ENCODE measurements around the gene CCZ1B.
"Not testable (repeated sequence)": the region's sequence is repeated elsewhere in the genome, so short reads cannot be mapped to it uniquely, and the experiment has no call there.

CCZ1B gene

GRCh38 chr7:6842278-6842921 lies 16.3 kb upstream of the CCZ1B start:
- H4K91ac ChIP-seq (ENCODE audit: low read length); H4K8ac ChIP-seq (ENCODE audit: low read length); H3K18ac ChIP-seq (ENCODE audit: low read depth in 1 of 2, low read length in 2 of 2); H2BK120ac ChIP-seq (ENCODE audit: low read depth, low read length); H2AK5ac ChIP-seq (ENCODE audit: low read length, severe bottlenecking); H2AFZ ChIP-seq (ENCODE audit: low read depth, low read length); H3K4ac ChIP-seq (ENCODE audit: low read depth in 1 of 2, low read length in 2 of 2); H2BK12ac ChIP-seq (ENCODE audit: low read length in 2 of 2); H3K79me1 ChIP-seq (replicated peaks; ENCODE audit: low read length, poor library complexity, severe bottlenecking); DNase-seq; H3K27me3 ChIP-seq (ENCODE audit: control insufficient read depth in 1 of 2, insufficient read depth in 1 of 2, low read length in 2 of 2); H3K9me3 ChIP-seq (ENCODE audit: control insufficient read depth, low read length); H3K9ac ChIP-seq (ENCODE audit: low read length); H3K27ac ChIP-seq (ENCODE audit: low read length, poor library complexity, severe bottlenecking); H2BK5ac ChIP-seq (ENCODE audit: low read depth, low read length, poor library complexity, severe bottlenecking); H3K36me3 ChIP-seq (ENCODE audit: control insufficient read depth in 1 of 2, insufficient read depth in 2 of 2, low read depth in 1 of 2, low read length in 2 of 2); H2BK15ac ChIP-seq (ENCODE audit: low read depth, poor library complexity, severe bottlenecking); H3K23ac ChIP-seq (ENCODE audit: low read length in 2 of 2); H3K4me2 ChIP-seq (ENCODE audit: low read length, poor library complexity, severe bottlenecking); H3K4me1 ChIP-seq (ENCODE audit: control insufficient read depth, insufficient read depth, low read depth, low read length); H3K4me3 ChIP-seq (ENCODE audit: insufficient read depth in 1 of 2, low read depth in 1 of 2, low read length in 2 of 2); H3K14ac ChIP-seq (ENCODE audit: low read length in 2 of 2): not testable (repeated sequence)
- 86% methylated on average over 20 of the region's 20 CpGs for WGBS

- not testable (repeated sequence) for H3K36me3 ChIP-seq (ENCODE audit: control insufficient read depth in 1 of 2, insufficient read depth in 2 of 2, low read depth in 1 of 2, low read length in 2 of 2); H3K79me1 ChIP-seq (replicated peaks; ENCODE audit: low read length, poor library complexity, severe bottlenecking); H3K18ac ChIP-seq (ENCODE audit: low read depth in 1 of 2, low read length in 2 of 2); DNase-seq; H2BK5ac ChIP-seq (ENCODE audit: low read depth, low read length, poor library complexity, severe bottlenecking); H3K23ac ChIP-seq (ENCODE audit: low read length in 2 of 2); H2BK12ac ChIP-seq (ENCODE audit: low read length in 2 of 2); H4K8ac ChIP-seq (ENCODE audit: low read length); H3K14ac ChIP-seq (ENCODE audit: low read length in 2 of 2); H3K27me3 ChIP-seq (ENCODE audit: control insufficient read depth in 1 of 2, insufficient read depth in 1 of 2, low read length in 2 of 2); H2BK15ac ChIP-seq (ENCODE audit: low read depth, poor library complexity, severe bottlenecking); H3K9me3 ChIP-seq (ENCODE audit: control insufficient read depth, low read length); H3K27ac ChIP-seq (ENCODE audit: low read length, poor library complexity, severe bottlenecking); H3K4ac ChIP-seq (ENCODE audit: low read depth in 1 of 2, low read length in 2 of 2); H2AK5ac ChIP-seq (ENCODE audit: low read length, severe bottlenecking); H3K4me3 ChIP-seq (ENCODE audit: insufficient read depth in 1 of 2, low read depth in 1 of 2, low read length in 2 of 2); H2BK120ac ChIP-seq (ENCODE audit: low read depth, low read length); H3K9ac ChIP-seq (ENCODE audit: low read length); H3K4me2 ChIP-seq (ENCODE audit: low read length, poor library complexity, severe bottlenecking); H3K4me1 ChIP-seq (ENCODE audit: control insufficient read depth, insufficient read depth, low read depth, low read length); H4K91ac ChIP-seq (ENCODE audit: low read length); H2AFZ ChIP-seq (ENCODE audit: low read depth, low read length)
- 84% methylated on average over 9 of the region's 10 CpGs for WGBS
Observed at GRCh38 chr7:6837081-6837480, 11.0 kb upstream of the CCZ1B start.

GRCh38 chr7:6835521-6835920 lies 9.4 kb upstream of the CCZ1B start:
- not testable (repeated sequence) for H2AK5ac ChIP-seq (ENCODE audit: low read length, severe bottlenecking); H3K9ac ChIP-seq (ENCODE audit: low read length); H2AFZ ChIP-seq (ENCODE audit: low read depth, low read length); H2BK15ac ChIP-seq (ENCODE audit: low read depth, poor library complexity, severe bottlenecking); H3K4me1 ChIP-seq (ENCODE audit: control insufficient read depth, insufficient read depth, low read depth, low read length); H3K9me3 ChIP-seq (ENCODE audit: control insufficient read depth, low read length); H3K4me2 ChIP-seq (ENCODE audit: low read length, poor library complexity, severe bottlenecking); H2BK12ac ChIP-seq (ENCODE audit: low read length in 2 of 2); H2BK5ac ChIP-seq (ENCODE audit: low read depth, low read length, poor library complexity, severe bottlenecking); H3K79me1 ChIP-seq (replicated peaks; ENCODE audit: low read length, poor library complexity, severe bottlenecking); H3K18ac ChIP-seq (ENCODE audit: low read depth in 1 of 2, low read length in 2 of 2); DNase-seq; H3K27ac ChIP-seq (ENCODE audit: low read length, poor library complexity, severe bottlenecking); H3K4me3 ChIP-seq (ENCODE audit: insufficient read depth in 1 of 2, low read depth in 1 of 2, low read length in 2 of 2); H3K23ac ChIP-seq (ENCODE audit: low read length in 2 of 2); H3K36me3 ChIP-seq (ENCODE audit: control insufficient read depth in 1 of 2, insufficient read depth in 2 of 2, low read depth in 1 of 2, low read length in 2 of 2); H4K8ac ChIP-seq (ENCODE audit: low read length); H3K14ac ChIP-seq (ENCODE audit: low read length in 2 of 2); H2BK120ac ChIP-seq (ENCODE audit: low read depth, low read length); H3K4ac ChIP-seq (ENCODE audit: low read depth in 1 of 2, low read length in 2 of 2); H4K91ac ChIP-seq (ENCODE audit: low read length)
- H3K27me3 ChIP-seq (ENCODE audit: control insufficient read depth in 1 of 2, insufficient read depth in 1 of 2, low read length in 2 of 2) = peaks cover 6 to 17% of the 10 kb centered on the region in 2 experiments
- WGBS = 44% methylated on average over 3 of the region's 3 CpGs

GRCh38 chr7:6833636-6834035 lies 7.6 kb upstream of the CCZ1B start:
- WGBS = 94% methylated on average over 4 of the region's 6 CpGs
- DNase-seq = no peak
- Histone ChIP-seq H4K8ac (ENCODE audit: low read length) (no peak overlapping the region), H3K36me3 (ENCODE audit: control insufficient read depth in 1 of 2, insufficient read depth in 2 of 2, low read depth in 1 of 2, low read length in 2 of 2) (no peaks in the 10 kb centered on the region), H3K18ac (ENCODE audit: low read depth in 1 of 2, low read length in 2 of 2) (no peak overlapping the region), H3K4me1 (ENCODE audit: control insufficient read depth, insufficient read depth, low read depth, low read length) (no peaks in the 10 kb centered on the region), H3K79me1 (replicated peaks; ENCODE audit: low read length, poor library complexity, severe bottlenecking) (no peaks in the 10 kb centered on the region), H2BK5ac (ENCODE audit: low read depth, low read length, poor library complexity, severe bottlenecking) (no peak overlapping the region), H2AK5ac (ENCODE audit: low read length, severe bottlenecking) (no peak overlapping the region), H3K23ac (ENCODE audit: low read length in 2 of 2) (no peak overlapping the region), H4K91ac (ENCODE audit: low read length) (no peak overlapping the region), H2BK120ac (ENCODE audit: low read depth, low read length) (no peak overlapping the region), H3K4me2 (ENCODE audit: low read length, poor library complexity, severe bottlenecking) (no peak overlapping the region), H3K27me3 (ENCODE audit: control insufficient read depth in 1 of 2, insufficient read depth in 1 of 2, low read length in 2 of 2) (peaks cover 6 to 17% of the 10 kb centered on the region in 2 experiments), H2AFZ (ENCODE audit: low read depth, low read length) (no peak overlapping the region), H3K9ac (ENCODE audit: low read length) (no peak overlapping the region), H2BK15ac (ENCODE audit: low read depth, poor library complexity, severe bottlenecking) (no peak overlapping the region), H3K27ac (ENCODE audit: low read length, poor library complexity, severe bottlenecking) (no peak overlapping the region), H3K4ac (ENCODE audit: low read depth in 1 of 2, low read length in 2 of 2) (no peak overlapping the region), H2BK12ac (ENCODE audit: low read length in 2 of 2) (no peak overlapping the region), H3K14ac (ENCODE audit: low read length in 2 of 2) (no peak overlapping the region), H3K4me3 (ENCODE audit: insufficient read depth in 1 of 2, low read depth in 1 of 2, low read length in 2 of 2) (no peak overlapping the region), H3K9me3 (ENCODE audit: control insufficient read depth, low read length) (no peaks in the 10 kb centered on the region)

Data from mesenchymal stem cell (in vitro differentiated cells and primary cell).